Measurements from ENCODE around the gene CDH26. TPM values are rescaled to one million over a fixed set of nuclear protein-coding genes. Genes with fewer than 3 reads are reported as not detected.
A peak's percentile ranks its signal among the peaks of the same experiment; 100 is the strongest.

The CDH26 gene
- total and polyA plus RNA-seq, 7 experiments from 2014 or later = 0.09 to 6.6 (median 2.4) TPM; not detected in 1

DNA sequence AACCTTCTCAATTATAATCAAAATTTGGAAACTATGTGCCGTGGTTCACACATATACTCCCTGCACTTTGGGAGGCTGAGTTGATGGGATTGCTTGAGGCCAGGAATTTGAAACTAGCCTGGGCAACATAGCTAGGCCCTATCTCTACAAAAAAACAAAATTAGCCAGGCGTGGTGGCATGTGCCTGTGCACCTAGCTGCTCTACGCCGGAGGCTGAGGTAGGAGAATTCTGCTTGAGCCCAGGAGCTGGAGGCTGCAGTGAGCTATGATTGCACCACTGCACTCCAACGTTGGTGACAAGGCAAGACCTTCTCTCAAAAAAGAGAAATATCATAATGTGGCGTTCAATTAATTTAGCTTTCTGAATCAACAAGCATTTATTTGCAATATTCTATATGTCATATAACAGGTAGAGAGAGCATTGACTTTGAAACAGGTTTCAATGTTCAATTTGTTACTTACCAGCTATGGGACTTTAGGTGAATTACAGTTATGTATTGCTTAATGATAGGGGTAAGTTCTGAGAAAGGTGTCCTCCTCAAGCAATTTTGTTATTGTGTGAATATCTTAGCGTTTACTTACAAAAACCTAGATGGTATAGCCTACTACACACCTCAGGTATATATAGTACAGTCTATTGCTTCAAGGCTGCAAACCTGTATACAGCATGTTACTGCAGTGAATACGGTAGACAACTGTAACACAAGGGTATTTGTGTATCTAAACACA is 22.6 kb upstream of the CDH26 start:
- Mint-ChIP-seq H3K27ac (peak overlapping the region in 2 of 9 donors; percentile 33 to 47), H3K9me3 (peaks cover 0 to 1% (median 0%) of the 10 kb centered on the region in 11 donors), H3K36me3 (peaks cover 0 to 8% (median 0%) of the 10 kb centered on the region in 5 donors), H3K4me1 (peaks cover 9 to 54% (median 41%) of the 10 kb centered on the region in 7 donors), H3K4me3 (peak overlapping the region in 2 of 10 donors; percentile 11 to 61), H3K27me3 (no peaks in the 10 kb centered on the region)
- Histone ChIP-seq H3K9me3 (ENCODE audit: control insufficient read depth in 2 of 3, low read length in 3 of 3) (no peaks in the 10 kb centered on the region), H3K27ac (ENCODE audit: low read depth, low read length) (no peak overlapping the region), H3K27me3 (ENCODE audit: control insufficient read depth in 2 of 2, insufficient read depth in 2 of 2, low read length in 2 of 2) (no peaks in the 10 kb centered on the region), H3K4me1 (ENCODE audit: control insufficient read depth in 2 of 2, insufficient read depth in 2 of 2, low read length in 2 of 2) (peaks cover 9 to 11% of the 10 kb centered on the region in 2 donors), H3K4me3 (ENCODE audit: low read length) (no peak overlapping the region), H3K36me3 (ENCODE audit: control insufficient read depth in 2 of 3, insufficient read depth in 3 of 3, low read length in 3 of 3) (no peaks in the 10 kb centered on the region)
- CTCF ChIA-PET = interaction anchor here (1.0 to 1.2 kb wide), 2 partner anchors 10 to 13 kb away, joined by 4 read pairs; no protein-coding TSS in a partner anchor
- POLR2A ChIA-PET = no interaction called here
- no peak for DNase-seq
- no peak for ATAC-seq
- intact Hi-C loops (cut with micrococcal nuclease) = loop anchor here in 1 of 2 donors (2.0 kb wide), 1 partner anchor 13 kb away; no protein-coding TSS in a partner anchor

GRCh38 chr20:59936409-59936808 is 21.8 kb upstream of the CDH26 start:
- ChIA-PET POLR2A (interaction anchor here (1.0 kb wide), 1 partner anchor 16 kb away, joined by 4 read pairs; no protein-coding TSS in a partner anchor), CTCF (interaction anchor here (0.5 to 1.2 kb wide), 3 partner anchors 9 to 1517 kb away, joined by 4 to 6 read pairs (median 4); no protein-coding TSS in a partner anchor)
- no peaks in the 10 kb centered on the region for H3K27me3 ChIP-seq (ENCODE audit: control insufficient read depth in 2 of 2, insufficient read depth in 2 of 2, low read length in 2 of 2)
- H3K36me3 ChIP-seq (ENCODE audit: control insufficient read depth in 2 of 3, insufficient read depth in 3 of 3, low read length in 3 of 3) = no peaks in the 10 kb centered on the region
- H3K4me1 ChIP-seq (ENCODE audit: control insufficient read depth in 2 of 2, insufficient read depth in 2 of 2, low read length in 2 of 2) = peaks cover 11 to 16% of the 10 kb centered on the region in 2 donors
- intact Hi-C loops (cut with micrococcal nuclease) = no loop called here
- no peaks in the 10 kb centered on the region for H3K9me3 ChIP-seq (ENCODE audit: control insufficient read depth in 2 of 3, low read length in 3 of 3)
- DNase-seq = no peak
- H3K4me1 Mint-ChIP-seq = peaks cover 15 to 62% (median 47%) of the 10 kb centered on the region in 7 donors
- ATAC-seq = no peak
- H3K4me3 ChIP-seq (ENCODE audit: low read length) = no peak overlapping the region
- H3K9me3 Mint-ChIP-seq = peaks cover 0 to 1% (median 0%) of the 10 kb centered on the region in 11 donors
- H3K27ac ChIP-seq (ENCODE audit: low read depth, low read length) = peak overlapping the region; percentile 12
- no peak overlapping the region for H3K4me3 Mint-ChIP-seq
- H3K36me3 Mint-ChIP-seq = peaks cover 0 to 8% (median 0%) of the 10 kb centered on the region in 5 donors
- peak overlapping the region in 1 of 9 donors; percentile 47 for H3K27ac Mint-ChIP-seq
- H3K27me3 Mint-ChIP-seq = no peaks in the 10 kb centered on the region

GRCh38 chr20:59937150-59937549 is 21.1 kb upstream of the CDH26 start:
- no peaks in the 10 kb centered on the region for H3K27me3 ChIP-seq (ENCODE audit: control insufficient read depth in 2 of 2, insufficient read depth in 2 of 2, low read length in 2 of 2)
- H3K4me1 ChIP-seq (ENCODE audit: control insufficient read depth in 2 of 2, insufficient read depth in 2 of 2, low read length in 2 of 2) = peaks cover 19 to 23% of the 10 kb centered on the region in 2 donors
- H3K27ac Mint-ChIP-seq = peak overlapping the region in 4 of 9 donors; percentile 20 to 56 (median 32)
- no peak for ATAC-seq
- peaks cover 0 to 8% (median 0%) of the 10 kb centered on the region in 5 donors for H3K36me3 Mint-ChIP-seq
- peaks cover 0 to 1% (median 0%) of the 10 kb centered on the region in 11 donors for H3K9me3 Mint-ChIP-seq
- intact Hi-C loops (cut with micrococcal nuclease) = no loop called here
- no peak for DNase-seq
- peaks cover 23 to 64% (median 48%) of the 10 kb centered on the region in 7 donors for H3K4me1 Mint-ChIP-seq
- no peaks in the 10 kb centered on the region for H3K36me3 ChIP-seq (ENCODE audit: control insufficient read depth in 2 of 3, insufficient read depth in 3 of 3, low read length in 3 of 3)
- H3K27ac ChIP-seq (ENCODE audit: low read depth, low read length) = no peak overlapping the region
- H3K9me3 ChIP-seq (ENCODE audit: control insufficient read depth in 2 of 3, low read length in 3 of 3) = no peaks in the 10 kb centered on the region
- H3K4me3 Mint-ChIP-seq = peak overlapping the region in 2 of 10 donors; percentile 2 to 90
- H3K4me3 ChIP-seq (ENCODE audit: low read length) = no peak overlapping the region
- POLR2A ChIA-PET = interaction anchor here (1.0 kb wide), 1 partner anchor 15 kb away, joined by 4 read pairs; no protein-coding TSS in a partner anchor
- CTCF ChIA-PET = no interaction called here
- H3K27me3 Mint-ChIP-seq = no peaks in the 10 kb centered on the region

DNA sequence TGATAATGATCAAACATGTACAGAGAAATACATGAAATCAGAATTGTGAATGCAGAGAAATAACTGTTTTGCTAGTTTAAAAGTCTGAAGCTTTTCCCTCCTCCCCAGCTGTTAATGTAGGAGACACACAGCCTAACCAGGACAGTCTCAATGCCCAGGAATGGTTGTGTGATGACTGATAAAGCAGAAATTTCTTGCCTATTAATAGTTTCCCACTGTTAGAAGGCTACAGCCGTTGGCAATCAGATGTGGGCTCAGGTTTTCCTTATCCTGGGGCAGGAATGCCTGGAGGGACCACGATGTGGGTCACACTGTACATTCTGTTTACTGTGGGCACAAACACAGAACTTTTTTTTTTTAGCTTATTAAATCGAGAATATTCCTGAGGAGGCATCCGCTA is 20.0 kb upstream of the CDH26 start:
- H3K4me1 ChIP-seq (ENCODE audit: control insufficient read depth in 2 of 2, insufficient read depth in 2 of 2, low read length in 2 of 2) = peaks cover 20 to 23% of the 10 kb centered on the region in 2 donors
- peaks cover 25 to 67% (median 50%) of the 10 kb centered on the region in 7 donors for H3K4me1 Mint-ChIP-seq

DNA sequence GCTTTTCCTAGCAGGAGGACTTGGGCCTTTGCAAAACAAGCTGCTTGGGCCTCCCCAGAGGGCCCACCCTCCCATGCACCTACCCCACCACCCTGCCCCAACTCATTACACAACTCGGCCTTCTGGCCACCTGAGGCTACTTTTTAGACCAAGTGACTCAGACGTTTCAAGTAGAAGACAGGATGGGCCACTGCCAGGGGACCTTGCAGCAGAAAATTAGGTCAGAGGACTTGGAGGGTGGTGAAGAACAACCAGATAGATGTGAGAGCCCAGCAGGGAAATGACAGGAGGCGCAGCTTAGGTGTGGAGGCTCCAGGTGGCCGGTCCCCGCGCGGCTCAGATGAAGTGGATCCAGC is 19.5 kb upstream of the CDH26 start:
- Histone ChIP-seq H3K4me3 (ENCODE audit: low read length) (no peak overlapping the region), H3K9me3 (ENCODE audit: control insufficient read depth in 2 of 3, low read length in 3 of 3) (no peaks in the 10 kb centered on the region), H3K36me3 (ENCODE audit: control insufficient read depth in 2 of 3, insufficient read depth in 3 of 3, low read length in 3 of 3) (peaks cover under 1 to 7% (median 3%) of the 10 kb centered on the region in 3 experiments), H3K27me3 (ENCODE audit: control insufficient read depth in 2 of 2, insufficient read depth in 2 of 2, low read length in 2 of 2) (no peaks in the 10 kb centered on the region), H3K27ac (ENCODE audit: low read depth, low read length) (no peak overlapping the region), H3K4me1 (ENCODE audit: control insufficient read depth in 2 of 2, insufficient read depth in 2 of 2, low read length in 2 of 2) (peaks cover 20 to 23% of the 10 kb centered on the region in 2 donors)
- CTCF ChIA-PET = interaction anchor here (0.8 kb wide), 1 partner anchor 119 kb away, joined by 3 read pairs; no protein-coding TSS in a partner anchor
- peaks cover 25 to 67% (median 50%) of the 10 kb centered on the region in 7 donors for H3K4me1 Mint-ChIP-seq
- POLR2A ChIA-PET = no interaction called here
- no peaks in the 10 kb centered on the region for H3K27me3 Mint-ChIP-seq
- intact Hi-C loops (cut with micrococcal nuclease) = no loop called here
- ATAC-seq (no peak), DNase-seq (peak in 1 of 9 donors; percentile 7)
- H3K27ac Mint-ChIP-seq = peak overlapping the region; percentile 76 to 90 (median 82)
- H3K9me3 Mint-ChIP-seq = peaks cover 0 to 1% (median 0%) of the 10 kb centered on the region in 11 donors
- peaks cover 0 to 11% (median 0%) of the 10 kb centered on the region in 5 donors for H3K36me3 Mint-ChIP-seq
- H3K4me3 Mint-ChIP-seq = peak overlapping the region; percentile 72 to 97 (median 88)

More for the DNA sequence above, 20.0 kb upstream of the CDH26 start:
- intact Hi-C loops (cut with micrococcal nuclease) = no loop called here
- ChIA-PET CTCF (interaction anchor here (0.8 kb wide), 1 partner anchor 119 kb away, joined by 3 read pairs; no protein-coding TSS in a partner anchor), POLR2A (no interaction called here)
- Mint-ChIP-seq H3K4me3 (peak overlapping the region; percentile 72 to 97 (median 88)), H3K36me3 (peaks cover 0 to 11% (median 0%) of the 10 kb centered on the region in 5 donors), H3K9me3 (peaks cover 0 to 1% (median 0%) of the 10 kb centered on the region in 11 donors), H3K27me3 (no peaks in the 10 kb centered on the region), H3K27ac (peak overlapping the region in 8 of 9 donors; percentile 76 to 90 (median 83))
- H3K27me3 ChIP-seq (ENCODE audit: control insufficient read depth in 2 of 2, insufficient read depth in 2 of 2, low read length in 2 of 2) = no peaks in the 10 kb centered on the region
- no peak overlapping the region for H3K27ac ChIP-seq (ENCODE audit: low read depth, low read length)
- no peak for ATAC-seq
- no peak for DNase-seq
- H3K4me3 ChIP-seq (ENCODE audit: low read length) = no peak overlapping the region
- peaks cover 0 to 3% (median 0%) of the 10 kb centered on the region in 3 experiments for H3K36me3 ChIP-seq (ENCODE audit: control insufficient read depth in 2 of 3, insufficient read depth in 3 of 3, low read length in 3 of 3)
- no peaks in the 10 kb centered on the region for H3K9me3 ChIP-seq (ENCODE audit: control insufficient read depth in 2 of 3, low read length in 3 of 3)

DNA sequence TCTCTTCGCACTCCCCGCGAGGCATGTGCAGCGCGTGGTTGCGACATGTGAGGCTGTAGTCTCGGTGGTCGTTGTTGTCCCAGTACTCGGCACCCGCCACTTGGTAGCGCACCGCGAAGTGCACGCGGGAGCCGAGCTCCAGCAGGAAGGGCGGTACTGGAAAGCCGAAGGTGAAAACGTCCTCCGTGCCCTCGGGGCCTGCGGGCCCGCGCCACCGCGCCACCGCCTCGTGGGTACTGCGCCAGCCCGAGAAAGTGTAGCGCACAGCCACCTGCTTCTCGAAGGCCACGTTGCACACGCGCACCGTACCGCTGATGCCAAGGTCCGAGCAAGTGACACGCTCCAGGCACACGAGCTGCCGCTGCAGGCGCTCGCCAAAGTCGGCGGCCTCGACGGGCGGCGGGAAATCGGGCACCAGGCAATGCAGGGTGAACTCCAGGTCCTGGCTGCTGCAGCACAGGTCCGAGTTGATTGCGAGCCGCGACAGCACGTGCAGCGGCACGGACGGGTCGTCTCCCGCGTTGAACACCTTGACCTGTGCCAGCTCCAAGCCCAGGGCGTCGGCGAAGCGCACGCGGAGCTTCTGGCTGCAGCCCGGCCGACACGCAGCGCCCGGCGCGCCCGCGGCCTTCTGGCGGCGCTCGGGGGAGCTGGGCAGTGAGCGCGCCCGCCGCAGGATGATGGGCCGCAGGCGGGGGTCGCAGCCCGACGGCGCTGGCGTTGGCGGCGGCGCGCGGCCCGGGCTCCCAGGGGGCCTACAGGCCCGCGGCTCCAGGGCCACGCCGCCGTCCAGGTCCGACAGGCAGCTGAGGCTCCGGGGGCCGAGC is 19.0 kb upstream of the CDH26 start:
- Histone ChIP-seq H3K27me3 (ENCODE audit: control insufficient read depth in 2 of 2, insufficient read depth in 2 of 2, low read length in 2 of 2) (no peaks in the 10 kb centered on the region), H3K36me3 (ENCODE audit: control insufficient read depth in 2 of 3, insufficient read depth in 3 of 3, low read length in 3 of 3) (peaks cover 6 to 9% (median 9%) of the 10 kb centered on the region in 3 experiments), H3K9me3 (ENCODE audit: control insufficient read depth in 2 of 3, low read length in 3 of 3) (no peaks in the 10 kb centered on the region), H3K27ac (ENCODE audit: low read depth, low read length) (peak overlapping the region; percentile 79), H3K4me1 (ENCODE audit: control insufficient read depth in 2 of 2, insufficient read depth in 2 of 2, low read length in 2 of 2) (peaks cover 18 to 23% of the 10 kb centered on the region in 2 donors), H3K4me3 (ENCODE audit: low read length) (peak overlapping the region; percentile 99)
- H3K27me3 Mint-ChIP-seq = no peaks in the 10 kb centered on the region
- H3K36me3 Mint-ChIP-seq = peaks cover 0 to 13% (median 5%) of the 10 kb centered on the region in 5 donors
- H3K9me3 Mint-ChIP-seq = peaks cover 0 to 1% (median 0%) of the 10 kb centered on the region in 11 donors
- ChIA-PET CTCF (interaction anchor here (0.8 to 2.4 kb wide), 3 partner anchors 11 to 118 kb away, joined by 3 to 13 read pairs (median 12); no protein-coding TSS in a partner anchor), POLR2A (interaction anchor here (0.6 to 2.2 kb wide), 3 partner anchors 10 to 866 kb away, joined by 3 to 21 read pairs (median 4); no protein-coding TSS in a partner anchor)
- ATAC-seq = no peak
- intact Hi-C loops (cut with micrococcal nuclease) = no loop called here
- H3K4me1 Mint-ChIP-seq = peaks cover 25 to 68% (median 47%) of the 10 kb centered on the region in 7 donors
- DNase-seq = peak in 2 of 9 donors; percentile 5 to 6
- H3K4me3 Mint-ChIP-seq = peak overlapping the region; percentile 87 to 99 (median 96)
- peak overlapping the region in 7 of 9 donors; percentile 76 to 97 (median 87) for H3K27ac Mint-ChIP-seq

All from naive thymus-derived CD4-positive, alpha-beta T cell (primary cell).